GM18861 (cell line): ENCODE data around the gene GTF3C2.
"Not testable (repeated sequence)": the region's sequence is repeated elsewhere in the genome, so short reads cannot be mapped to it uniquely, and the experiment has no call there.

Experiments used
- ATAC-seq: cut with Tn5 transposase; IDR thresholded peaks from one replicate; pipeline ENCODE4 v1.9.1; 2021; ENCODE audit not compliant: unreplicated experiment

GTF3C2 gene

GRCh38 chr2:27372937-27373336 lies 16.4 kb upstream of the GTF3C2 start:
- no peak for ATAC-seq

- ATAC-seq = peak; percentile 20
Observed at GRCh38 chr2:27370816-27371620, 14.5 kb upstream of the GTF3C2 start.

- peak; percentile 81 for ATAC-seq
Observed at GRCh38 chr2:27370026-27370815, 13.7 kb upstream of the GTF3C2 start, which contains the start of the genes EIF2B4 and SNX17. Gene EIF2B4, minus strand, starts transcription at chr2:27370338. Its CDS starts 24 bp downstream, at chr2:27370314. Gene SNX17, plus strand, starts transcription at chr2:27370616. Its CDS starts 128 bp downstream, at chr2:27370744.

- ATAC-seq = no peak
Observed at GRCh38 chr2:27369471-27370025, 13.0 kb upstream of the GTF3C2 start.

- ATAC-seq = no peak
Observed at GRCh38 chr2:27363933-27364332, 7.4 kb upstream of the GTF3C2 start.

- no peak for ATAC-seq
Observed at GRCh38 chr2:27362678-27363420, 6.3 kb upstream of the GTF3C2 start.

GRCh38 chr2:27356056-27356381 lies 545 bp downstream of the GTF3C2 start:
- ATAC-seq = peak; percentile 21

- no peak for ATAC-seq
Observed at GRCh38 chr2:27354597-27354927, 2.0 kb downstream of the GTF3C2 start.

- ATAC-seq = no peak
Observed at GRCh38 chr2:27353762-27354596, 2.6 kb downstream of the GTF3C2 start.

GRCh38 chr2:27353386-27353761 lies 3.2 kb downstream of the GTF3C2 start:
- not testable (repeated sequence) for ATAC-seq

GRCh38 chr2:27351802-27352598 lies 4.6 kb downstream of the GTF3C2 start:
- ATAC-seq = no peak

- ATAC-seq = no peak
Observed at GRCh38 chr2:27350106-27350693, 6.4 kb downstream of the GTF3C2 start.

- no peak for ATAC-seq
Observed at GRCh38 chr2:27347641-27348040, 8.9 kb downstream of the GTF3C2 start.

- no peak for ATAC-seq
Observed at GRCh38 chr2:27336173-27336572, 20.4 kb downstream of the GTF3C2 start.

- no peak for ATAC-seq
Observed at GRCh38 chr2:27335311-27335710, 21.3 kb downstream of the GTF3C2 start.

GRCh38 chr2:27324720-27325119 lies 31.8 kb downstream of the GTF3C2 start:
- ATAC-seq = no peak

GRCh38 chr2:27323596-27324285 lies 32.8 kb downstream of the GTF3C2 start:
- no peak for ATAC-seq

GRCh38 chr2:27322766-27323595 lies 33.6 kb downstream of the GTF3C2 start, which contains the start of gene MPV17:
Gene MPV17, minus strand, starts transcription at chr2:27323097. Its CDS starts 580 bp downstream, at chr2:27322517.
- ATAC-seq = peak; percentile 70
